Activated CD8-positive, alpha-beta memory T cell treated with anti-CD3 and anti-CD28 coated beads, Interleukin-2, amount 50 U/mL, for 4 hours (primary cell): ENCODE data around the gene NOL9.
A peak's percentile ranks its signal among the peaks of the same experiment; 100 is the strongest.
"Not testable (repeated sequence)": the region's sequence is repeated elsewhere in the genome, so short reads cannot be mapped to it uniquely, and the experiment has no call there.

ENCODE experiments used
- DNase-seq: peaks from one replicate; pipeline ENCODE4 v3.0.0-alpha.2; 2020

NOL9 gene

GRCh38 chr1:6501279-6501813 lies 53.0 kb downstream of the NOL9 start:
- DNase-seq = no peak

GRCh38 chr1:6500544-6501278 lies 53.6 kb downstream of the NOL9 start:
- no peak for DNase-seq

GRCh38 chr1:6499296-6499695 lies 55.0 kb downstream of the NOL9 start:
- DNase-seq = no peak

- no peak for DNase-seq
These were observed 55.7 kb downstream of the NOL9 start for GRCh38 chr1:6498576-6499111.

GRCh38 chr1:6497867-6498575 lies 56.3 kb downstream of the NOL9 start:
- no peak for DNase-seq

GRCh38 chr1:6497215-6497866 lies 57.0 kb downstream of the NOL9 start:
- peak; percentile 48 for DNase-seq

GRCh38 chr1:6496890-6497214 lies 57.5 kb downstream of the NOL9 start:
- DNase-seq = no peak

- no peak for DNase-seq
These were observed 58.0 kb downstream of the NOL9 start for GRCh38 chr1:6496365-6496721.

- no peak for DNase-seq
These were observed 58.6 kb downstream of the NOL9 start for GRCh38 chr1:6495540-6496364.

- no peak for DNase-seq
These were observed 59.3 kb downstream of the NOL9 start for GRCh38 chr1:6495041-6495441.

- DNase-seq = no peak
These were observed 59.7 kb downstream of the NOL9 start for GRCh38 chr1:6494627-6495026.

GRCh38 chr1:6493834-6494223 lies 60.5 kb downstream of the NOL9 start:
- DNase-seq = not testable (repeated sequence)

GRCh38 chr1:6491966-6492365 lies 62.3 kb downstream of the NOL9 start:
- DNase-seq = no peak

- no peak for DNase-seq
These were observed 62.8 kb downstream of the NOL9 start, which contains the start of gene PLEKHG5 for GRCh38 chr1:6491480-6491962. TSS of gene PLEKHG5 (minus strand) at chr1:6491667. CDS start at chr1:6477571, 14,096 bp downstream.

- no peak for DNase-seq
These were observed 63.2 kb downstream of the NOL9 start for GRCh38 chr1:6491081-6491449.

- DNase-seq = peak; percentile 53
These were observed 63.9 kb downstream of the NOL9 start for GRCh38 chr1:6490181-6491080.

- DNase-seq = peak; percentile 77
These were observed 64.5 kb downstream of the NOL9 start for GRCh38 chr1:6489799-6490180.

GRCh38 chr1:6489383-6489765 lies 64.9 kb downstream of the NOL9 start:
- DNase-seq = no peak

GRCh38 chr1:6488602-6489382 lies 65.5 kb downstream of the NOL9 start:
- no peak for DNase-seq

- no peak for DNase-seq
These were observed 66.4 kb downstream of the NOL9 start for GRCh38 chr1:6487804-6488484.
